ENCODE data around the gene CCM2. TPM values are rescaled to one million over a fixed set of nuclear protein-coding genes. Genes with fewer than 3 reads are reported as not detected.

CCM2 gene
- 30.2 and 34.2 TPM in 2 replicates for total RNA-seq (2014; rRNA removed; shearing (Covaris generic))

GRCh38 chr7:45000093-45001032, at the start of gene CCM2:
Gene CCM2, plus strand, starts transcription at chr7:45000201. Its CDS starts 133 bp downstream, at chr7:45000334.
- in situ Hi-C loops (cut with HindIII; ENCODE audit: low sequenced_read_pairs), result no loop called here
- DNase-seq (ENCODE audit: low spot score), result peak; percentile 46

GRCh38 chr7:44953156-44953555, 46.8 kb upstream of the CCM2 start:
- in situ Hi-C loops (cut with HindIII; ENCODE audit: low sequenced_read_pairs), result no loop called here

GRCh38 chr7:44955733-44956132, 44.3 kb upstream of the CCM2 start:
- in situ Hi-C loops (cut with HindIII; ENCODE audit: low sequenced_read_pairs), result no loop called here
- no peak for DNase-seq (ENCODE audit: low spot score)

More at GRCh38 chr7:44953156-44953555, 46.8 kb upstream of the CCM2 start:
- no peak for DNase-seq (ENCODE audit: low spot score)

- no peak for DNase-seq (ENCODE audit: low spot score)
These were observed 43.7 kb upstream of the CCM2 start for GRCh38 chr7:44956157-44956766.

GRCh38 chr7:44958645-44959344, 41.2 kb upstream of the CCM2 start:
- in situ Hi-C loops (cut with HindIII; ENCODE audit: low sequenced_read_pairs), result no loop called here
- DNase-seq (ENCODE audit: low spot score), result no peak

More at GRCh38 chr7:44956157-44956766, 43.7 kb upstream of the CCM2 start:
- in situ Hi-C loops (cut with HindIII; ENCODE audit: low sequenced_read_pairs), result no loop called here

GRCh38 chr7:44959433-44959951, 40.5 kb upstream of the CCM2 start:
- no peak for DNase-seq (ENCODE audit: low spot score)
- in situ Hi-C loops (cut with HindIII; ENCODE audit: low sequenced_read_pairs), result no loop called here

- DNase-seq (ENCODE audit: low spot score), result no peak
- in situ Hi-C loops (cut with HindIII; ENCODE audit: low sequenced_read_pairs), result no loop called here
These were observed 39.9 kb upstream of the CCM2 start for GRCh38 chr7:44960011-44960580.

- in situ Hi-C loops (cut with HindIII; ENCODE audit: low sequenced_read_pairs), result no loop called here
- DNase-seq (ENCODE audit: low spot score), result peak; percentile 40
These were observed 38.0 kb upstream of the CCM2 start for GRCh38 chr7:44961844-44962482.

GRCh38 chr7:44962483-44963251, 37.3 kb upstream of the CCM2 start:
- DNase-seq (ENCODE audit: low spot score), result peak; percentile 43
- in situ Hi-C loops (cut with HindIII; ENCODE audit: low sequenced_read_pairs), result no loop called here

GRCh38 chr7:44963364-44964290, 36.4 kb upstream of the CCM2 start:
- no peak for DNase-seq (ENCODE audit: low spot score)
- in situ Hi-C loops (cut with HindIII; ENCODE audit: low sequenced_read_pairs), result no loop called here

GRCh38 chr7:44964384-44964830, 35.6 kb upstream of the CCM2 start:
- DNase-seq (ENCODE audit: low spot score), result no peak
- in situ Hi-C loops (cut with HindIII; ENCODE audit: low sequenced_read_pairs), result no loop called here

- in situ Hi-C loops (cut with HindIII; ENCODE audit: low sequenced_read_pairs), result no loop called here
- no peak for DNase-seq (ENCODE audit: low spot score)
These were observed 35.1 kb upstream of the CCM2 start for GRCh38 chr7:44964831-44965440.

- in situ Hi-C loops (cut with HindIII; ENCODE audit: low sequenced_read_pairs), result no loop called here
- no peak for DNase-seq (ENCODE audit: low spot score)
These were observed 34.5 kb upstream of the CCM2 start for GRCh38 chr7:44965441-44965903.

- in situ Hi-C loops (cut with HindIII; ENCODE audit: low sequenced_read_pairs), result no loop called here
- no peak for DNase-seq (ENCODE audit: low spot score)
These were observed 33.9 kb upstream of the CCM2 start for GRCh38 chr7:44965937-44966730.

- in situ Hi-C loops (cut with HindIII; ENCODE audit: low sequenced_read_pairs), result no loop called here
These were observed 33.1 kb upstream of the CCM2 start for GRCh38 chr7:44966731-44967538.

More at GRCh38 chr7:44966731-44967538, 33.1 kb upstream of the CCM2 start:
- DNase-seq (ENCODE audit: low spot score), result no peak

Data from G401 (cell line).